Measurements from ENCODE around the gene LTN1.
A peak's percentile ranks its signal among the peaks of the same experiment; 100 is the strongest.
"Not testable (repeated sequence)": the region's sequence is repeated elsewhere in the genome, so short reads cannot be mapped to it uniquely, and the experiment has no call there.

Gene LTN1

GRCh38 chr21:29011236-29011635 lies 18.6 kb upstream of the LTN1 start:
- not testable (repeated sequence) for H2AK5ac ChIP-seq (ENCODE audit: low read length, severe bottlenecking); H3K9ac ChIP-seq (ENCODE audit: low read length); H3K27me3 ChIP-seq (ENCODE audit: control insufficient read depth in 1 of 2, insufficient read depth in 1 of 2, low read length in 2 of 2); H3K4me1 ChIP-seq (ENCODE audit: control insufficient read depth, insufficient read depth, low read depth, low read length); H3K18ac ChIP-seq (ENCODE audit: low read depth in 1 of 2, low read length in 2 of 2); DNase-seq; H2BK12ac ChIP-seq (ENCODE audit: low read length in 2 of 2); H3K14ac ChIP-seq (ENCODE audit: low read length in 2 of 2); H3K23ac ChIP-seq (ENCODE audit: low read length in 2 of 2); H3K79me1 ChIP-seq (replicated peaks; ENCODE audit: low read length, poor library complexity, severe bottlenecking); H2BK120ac ChIP-seq (ENCODE audit: low read depth, low read length); H3K4me3 ChIP-seq (ENCODE audit: insufficient read depth in 1 of 2, low read depth in 1 of 2, low read length in 2 of 2); H3K4ac ChIP-seq (ENCODE audit: low read depth in 1 of 2, low read length in 2 of 2); H3K27ac ChIP-seq (ENCODE audit: low read length, poor library complexity, severe bottlenecking); H3K9me3 ChIP-seq (ENCODE audit: control insufficient read depth, low read length); H2BK5ac ChIP-seq (ENCODE audit: low read depth, low read length, poor library complexity, severe bottlenecking); H3K4me2 ChIP-seq (ENCODE audit: low read length, poor library complexity, severe bottlenecking); H4K91ac ChIP-seq (ENCODE audit: low read length); H2AFZ ChIP-seq (ENCODE audit: low read depth, low read length); H4K8ac ChIP-seq (ENCODE audit: low read length); H2BK15ac ChIP-seq (ENCODE audit: low read depth, poor library complexity, severe bottlenecking)
- H3K36me3 ChIP-seq (ENCODE audit: control insufficient read depth in 1 of 2, insufficient read depth in 2 of 2, low read depth in 1 of 2, low read length in 2 of 2): peaks cover 6 to 21% of the 10 kb centered on the region in 2 experiments
- WGBS: no CpG with 5 or more reads among the region's 30 CpGs

GRCh38 chr21:29008367-29008766 lies 15.7 kb upstream of the LTN1 start:
- H3K27ac ChIP-seq (ENCODE audit: low read length, poor library complexity, severe bottlenecking): no peak overlapping the region
- no peak overlapping the region for H3K4me3 ChIP-seq (ENCODE audit: insufficient read depth in 1 of 2, low read depth in 1 of 2, low read length in 2 of 2)
- H2BK15ac ChIP-seq (ENCODE audit: low read depth, poor library complexity, severe bottlenecking): no peak overlapping the region
- H2BK12ac ChIP-seq (ENCODE audit: low read length in 2 of 2): no peak overlapping the region
- H4K8ac ChIP-seq (ENCODE audit: low read length): no peak overlapping the region
- H3K27me3 ChIP-seq (ENCODE audit: control insufficient read depth in 1 of 2, insufficient read depth in 1 of 2, low read length in 2 of 2): no peaks in the 10 kb centered on the region
- H3K18ac ChIP-seq (ENCODE audit: low read depth in 1 of 2, low read length in 2 of 2): no peak overlapping the region
- H3K4me2 ChIP-seq (ENCODE audit: low read length, poor library complexity, severe bottlenecking): no peak overlapping the region
- H3K14ac ChIP-seq (ENCODE audit: low read length in 2 of 2): no peak overlapping the region
- DNase-seq: no peak
- no peak overlapping the region for H4K91ac ChIP-seq (ENCODE audit: low read length)
- no peak overlapping the region for H2AK5ac ChIP-seq (ENCODE audit: low read length, severe bottlenecking)
- H3K9me3 ChIP-seq (ENCODE audit: control insufficient read depth, low read length): no peaks in the 10 kb centered on the region
- peaks cover 2% of the 10 kb centered on the region for H3K4me1 ChIP-seq (ENCODE audit: control insufficient read depth, insufficient read depth, low read depth, low read length)
- H2AFZ ChIP-seq (ENCODE audit: low read depth, low read length): no peak overlapping the region
- H3K79me1 ChIP-seq (replicated peaks; ENCODE audit: low read length, poor library complexity, severe bottlenecking): peaks cover 4% of the 10 kb centered on the region
- H3K23ac ChIP-seq (ENCODE audit: low read length in 2 of 2): no peak overlapping the region
- peak overlapping the region; percentile 62 for H3K9ac ChIP-seq (ENCODE audit: low read length)
- H2BK120ac ChIP-seq (ENCODE audit: low read depth, low read length): no peak overlapping the region
- WGBS: 96% methylated on average over 2 of the region's 3 CpGs
- H2BK5ac ChIP-seq (ENCODE audit: low read depth, low read length, poor library complexity, severe bottlenecking): no peak overlapping the region
- H3K4ac ChIP-seq (ENCODE audit: low read depth in 1 of 2, low read length in 2 of 2): no peak overlapping the region
- H3K36me3 ChIP-seq (ENCODE audit: control insufficient read depth in 1 of 2, insufficient read depth in 2 of 2, low read depth in 1 of 2, low read length in 2 of 2): peaks cover 6 to 28% of the 10 kb centered on the region in 2 experiments

GRCh38 chr21:29007810-29008209 lies 15.1 kb upstream of the LTN1 start:
- no peaks in the 10 kb centered on the region for H3K9me3 ChIP-seq (ENCODE audit: control insufficient read depth, low read length)
- no peak overlapping the region for H3K18ac ChIP-seq (ENCODE audit: low read depth in 1 of 2, low read length in 2 of 2)
- no peak overlapping the region for H4K91ac ChIP-seq (ENCODE audit: low read length)
- H3K27ac ChIP-seq (ENCODE audit: low read length, poor library complexity, severe bottlenecking): no peak overlapping the region
- H3K23ac ChIP-seq (ENCODE audit: low read length in 2 of 2): no peak overlapping the region
- H4K8ac ChIP-seq (ENCODE audit: low read length): no peak overlapping the region
- peak overlapping the region; percentile 62 for H3K9ac ChIP-seq (ENCODE audit: low read length)
- H3K4me3 ChIP-seq (ENCODE audit: insufficient read depth in 1 of 2, low read depth in 1 of 2, low read length in 2 of 2): no peak overlapping the region
- peaks cover 6 to 28% of the 10 kb centered on the region in 2 experiments for H3K36me3 ChIP-seq (ENCODE audit: control insufficient read depth in 1 of 2, insufficient read depth in 2 of 2, low read depth in 1 of 2, low read length in 2 of 2)
- no peak overlapping the region for H3K4me2 ChIP-seq (ENCODE audit: low read length, poor library complexity, severe bottlenecking)
- no peak overlapping the region for H3K14ac ChIP-seq (ENCODE audit: low read length in 2 of 2)
- H2BK120ac ChIP-seq (ENCODE audit: low read depth, low read length): no peak overlapping the region
- H2AFZ ChIP-seq (ENCODE audit: low read depth, low read length): no peak overlapping the region
- H2BK5ac ChIP-seq (ENCODE audit: low read depth, low read length, poor library complexity, severe bottlenecking): no peak overlapping the region
- 70% methylated on average over 2 of the region's 3 CpGs for WGBS
- DNase-seq: peak; percentile 87
- H2BK12ac ChIP-seq (ENCODE audit: low read length in 2 of 2): no peak overlapping the region
- H3K27me3 ChIP-seq (ENCODE audit: control insufficient read depth in 1 of 2, insufficient read depth in 1 of 2, low read length in 2 of 2): no peaks in the 10 kb centered on the region
- H3K4me1 ChIP-seq (ENCODE audit: control insufficient read depth, insufficient read depth, low read depth, low read length): peaks cover 3% of the 10 kb centered on the region
- H3K79me1 ChIP-seq (replicated peaks; ENCODE audit: low read length, poor library complexity, severe bottlenecking): peaks cover 4% of the 10 kb centered on the region
- no peak overlapping the region for H2BK15ac ChIP-seq (ENCODE audit: low read depth, poor library complexity, severe bottlenecking)
- no peak overlapping the region for H3K4ac ChIP-seq (ENCODE audit: low read depth in 1 of 2, low read length in 2 of 2)
- no peak overlapping the region for H2AK5ac ChIP-seq (ENCODE audit: low read length, severe bottlenecking)

- no peaks in the 10 kb centered on the region for H3K9me3 ChIP-seq (ENCODE audit: control insufficient read depth, low read length)
- peaks cover 6 to 28% of the 10 kb centered on the region in 2 experiments for H3K36me3 ChIP-seq (ENCODE audit: control insufficient read depth in 1 of 2, insufficient read depth in 2 of 2, low read depth in 1 of 2, low read length in 2 of 2)
- no peak overlapping the region for H3K4me2 ChIP-seq (ENCODE audit: low read length, poor library complexity, severe bottlenecking)
- no peak overlapping the region for H3K23ac ChIP-seq (ENCODE audit: low read length in 2 of 2)
- peak overlapping the region; percentile 51 for H3K9ac ChIP-seq (ENCODE audit: low read length)
- H3K18ac ChIP-seq (ENCODE audit: low read depth in 1 of 2, low read length in 2 of 2): no peak overlapping the region
- H3K4me3 ChIP-seq (ENCODE audit: insufficient read depth in 1 of 2, low read depth in 1 of 2, low read length in 2 of 2): no peak overlapping the region
- H3K27me3 ChIP-seq (ENCODE audit: control insufficient read depth in 1 of 2, insufficient read depth in 1 of 2, low read length in 2 of 2): no peaks in the 10 kb centered on the region
- H3K4me1 ChIP-seq (ENCODE audit: control insufficient read depth, insufficient read depth, low read depth, low read length): peaks cover 3% of the 10 kb centered on the region
- H3K79me1 ChIP-seq (replicated peaks; ENCODE audit: low read length, poor library complexity, severe bottlenecking): peaks cover 4% of the 10 kb centered on the region
- no peak overlapping the region for H3K4ac ChIP-seq (ENCODE audit: low read depth in 1 of 2, low read length in 2 of 2)
- H4K8ac ChIP-seq (ENCODE audit: low read length): no peak overlapping the region
- no peak overlapping the region for H2AFZ ChIP-seq (ENCODE audit: low read depth, low read length)
- no peak for DNase-seq
- no peak overlapping the region for H2BK5ac ChIP-seq (ENCODE audit: low read depth, low read length, poor library complexity, severe bottlenecking)
- H2AK5ac ChIP-seq (ENCODE audit: low read length, severe bottlenecking): no peak overlapping the region
- no peak overlapping the region for H2BK12ac ChIP-seq (ENCODE audit: low read length in 2 of 2)
- H3K27ac ChIP-seq (ENCODE audit: low read length, poor library complexity, severe bottlenecking): no peak overlapping the region
- H2BK120ac ChIP-seq (ENCODE audit: low read depth, low read length): no peak overlapping the region
- 94% methylated on average over 1 of the region's 3 CpGs for WGBS
- H2BK15ac ChIP-seq (ENCODE audit: low read depth, poor library complexity, severe bottlenecking): no peak overlapping the region
- H4K91ac ChIP-seq (ENCODE audit: low read length): no peak overlapping the region
- no peak overlapping the region for H3K14ac ChIP-seq (ENCODE audit: low read length in 2 of 2)
Observed at GRCh38 chr21:29007135-29007534, 14.5 kb upstream of the LTN1 start.
